GM21515 (cell line): Measurements from ENCODE around the gene HORMAD1.
"Not testable (repeated sequence)": the region's sequence is repeated elsewhere in the genome, so short reads cannot be mapped to it uniquely, and the experiment has no call there.

Experiments used
- ATAC-seq: cut with Tn5 transposase; IDR thresholded peaks from one replicate; pipeline ENCODE4 v1.9.1; 2021; ENCODE audit not compliant: unreplicated experiment

Gene HORMAD1, protein sequence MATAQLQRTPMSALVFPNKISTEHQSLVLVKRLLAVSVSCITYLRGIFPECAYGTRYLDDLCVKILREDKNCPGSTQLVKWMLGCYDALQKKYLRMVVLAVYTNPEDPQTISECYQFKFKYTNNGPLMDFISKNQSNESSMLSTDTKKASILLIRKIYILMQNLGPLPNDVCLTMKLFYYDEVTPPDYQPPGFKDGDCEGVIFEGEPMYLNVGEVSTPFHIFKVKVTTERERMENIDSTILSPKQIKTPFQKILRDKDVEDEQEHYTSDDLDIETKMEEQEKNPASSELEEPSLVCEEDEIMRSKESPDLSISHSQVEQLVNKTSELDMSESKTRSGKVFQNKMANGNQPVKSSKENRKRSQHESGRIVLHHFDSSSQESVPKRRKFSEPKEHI

DNA sequence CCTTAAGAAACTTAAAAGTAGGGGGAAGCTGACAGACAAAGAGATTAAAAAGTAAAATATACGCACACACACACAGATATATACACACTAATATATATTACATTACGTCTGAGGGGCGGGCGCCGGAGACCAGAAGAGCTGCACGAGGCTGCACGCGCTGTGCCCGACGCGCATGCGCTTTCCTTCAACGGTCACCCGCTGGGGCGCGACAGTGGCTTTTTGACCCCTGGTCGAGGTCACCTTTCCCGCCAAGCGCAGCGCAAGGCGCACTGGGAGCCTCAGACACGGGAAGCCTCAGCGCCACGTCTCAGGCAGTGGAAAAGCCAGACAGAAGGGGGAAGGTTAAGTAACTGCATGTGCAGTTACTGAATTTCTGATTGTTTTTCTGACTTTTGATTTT, at the start of gene HORMAD1:
Gene HORMAD1, minus strand, starts transcription at position 193 of the 400 bp plus-strand sequence. CDS start 1,390 bp downstream, outside the sequence.
- ATAC-seq, result no peak

DNA sequence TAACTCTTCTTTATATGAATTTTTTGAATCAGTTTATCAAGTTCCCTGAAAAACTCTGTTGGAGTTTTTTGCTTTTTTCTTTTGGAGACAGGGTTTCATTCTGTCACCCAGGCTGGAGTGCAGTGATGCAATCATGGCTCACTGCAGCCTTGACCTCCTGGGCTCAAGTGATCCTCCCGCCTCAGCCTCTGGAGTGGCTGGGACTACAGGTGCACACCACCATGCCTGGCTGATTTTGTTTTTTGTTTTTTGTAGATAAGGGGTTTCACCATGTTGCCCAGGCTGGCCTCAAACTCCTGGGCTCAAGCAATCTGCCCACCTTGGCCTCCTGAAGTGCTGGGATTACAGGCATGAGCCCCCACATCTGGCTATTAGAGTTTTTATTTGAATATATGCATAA, 47.0 kb upstream of the HORMAD1 start:
- not testable (repeated sequence) for ATAC-seq

DNA sequence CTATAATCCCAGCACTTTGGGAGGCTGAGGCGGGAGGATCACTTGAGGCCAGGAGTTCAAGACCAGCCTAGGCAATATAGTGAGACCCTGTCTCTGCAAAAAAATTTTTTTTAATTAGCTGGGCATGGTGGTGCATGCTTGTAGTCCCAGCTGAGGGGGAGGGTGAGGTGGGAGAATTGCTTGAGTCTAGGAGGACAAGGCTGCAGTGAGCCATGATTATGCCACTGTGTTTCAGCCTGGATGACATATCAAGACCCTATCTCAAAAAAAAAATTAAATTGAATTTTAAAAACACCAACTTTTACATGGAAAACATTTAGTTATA, 45.2 kb upstream of the HORMAD1 start:
- not testable (repeated sequence) for ATAC-seq

DNA sequence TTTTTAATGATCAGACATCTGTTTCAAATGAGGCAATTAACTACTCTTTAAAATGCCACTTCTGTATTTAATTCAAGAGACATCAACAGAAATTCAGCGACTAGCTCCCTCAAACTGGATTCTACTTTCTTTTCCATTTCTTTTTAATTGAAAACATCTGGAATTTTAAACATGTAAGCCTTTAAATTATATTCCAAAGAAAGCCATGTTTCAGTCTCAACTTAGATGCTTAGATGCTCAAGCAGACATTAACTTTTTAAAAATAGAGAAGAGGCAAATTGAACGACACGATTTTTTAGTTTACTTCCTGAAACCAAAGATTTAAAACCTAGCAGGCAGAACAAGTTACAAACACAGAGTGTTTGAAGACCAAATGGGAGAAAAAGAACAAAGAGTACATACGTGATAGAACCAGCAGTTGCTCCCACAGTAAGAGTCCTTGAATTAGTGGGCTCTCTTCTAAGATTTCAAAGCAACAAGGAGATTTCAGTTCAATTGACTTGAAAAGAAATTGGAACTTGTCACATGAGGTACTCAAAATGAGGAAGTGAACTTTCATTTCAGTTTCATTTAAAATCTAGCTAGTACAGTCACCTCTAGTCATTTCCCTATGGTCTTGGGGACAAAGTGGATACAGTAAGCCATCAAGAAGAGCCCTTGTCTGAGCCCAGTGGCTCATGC, 44.7 kb upstream of the HORMAD1 start, which contains the start of gene CTSS:
Gene CTSS, minus strand, starts transcription at position 483 of the 681 bp plus-strand sequence. CDS start 1,015 bp downstream, outside the sequence.
- ATAC-seq, result peak; percentile 80

DNA sequence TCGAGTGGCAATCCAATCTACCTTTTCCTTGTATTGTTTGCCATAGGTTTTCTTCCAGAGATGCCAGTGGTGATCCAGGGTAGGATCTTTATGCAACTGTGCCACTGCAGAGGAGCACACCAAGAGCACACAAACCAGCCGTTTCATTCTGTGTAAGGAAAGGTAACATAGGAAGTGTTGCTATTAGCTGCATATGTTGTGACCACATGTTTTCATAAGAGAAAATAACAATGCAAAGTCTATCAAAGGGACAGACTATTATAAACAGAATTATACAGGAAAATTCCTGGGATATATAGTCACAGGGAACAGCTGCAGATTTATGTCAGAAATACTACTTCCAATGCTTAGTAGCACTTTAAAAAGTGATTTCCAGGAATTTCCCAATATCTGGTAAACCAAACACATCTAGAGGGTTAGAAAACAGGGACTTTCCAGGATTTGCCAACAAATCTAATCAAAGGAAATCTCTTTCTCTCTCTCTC, 44.0 kb upstream of the HORMAD1 start:
- no peak for ATAC-seq

DNA sequence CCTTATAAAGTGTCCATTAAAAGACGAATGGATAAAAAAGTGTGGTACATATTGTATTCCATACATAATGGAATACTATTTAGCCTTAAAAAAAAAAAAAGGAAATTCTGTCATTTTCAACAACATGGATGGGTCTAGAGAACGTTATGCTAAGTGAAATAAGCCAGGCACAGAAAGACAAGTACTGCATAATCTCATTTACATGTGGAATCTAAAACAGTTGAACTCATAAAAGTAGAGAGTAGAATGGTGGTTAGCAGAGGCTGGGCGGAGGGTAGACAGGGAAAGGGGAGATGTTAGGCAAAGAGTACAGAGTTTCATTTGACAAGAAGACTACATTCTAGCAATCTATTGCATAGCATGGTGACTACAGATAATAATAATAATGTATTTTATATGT, 42.3 kb upstream of the HORMAD1 start:
- no peak for ATAC-seq

DNA sequence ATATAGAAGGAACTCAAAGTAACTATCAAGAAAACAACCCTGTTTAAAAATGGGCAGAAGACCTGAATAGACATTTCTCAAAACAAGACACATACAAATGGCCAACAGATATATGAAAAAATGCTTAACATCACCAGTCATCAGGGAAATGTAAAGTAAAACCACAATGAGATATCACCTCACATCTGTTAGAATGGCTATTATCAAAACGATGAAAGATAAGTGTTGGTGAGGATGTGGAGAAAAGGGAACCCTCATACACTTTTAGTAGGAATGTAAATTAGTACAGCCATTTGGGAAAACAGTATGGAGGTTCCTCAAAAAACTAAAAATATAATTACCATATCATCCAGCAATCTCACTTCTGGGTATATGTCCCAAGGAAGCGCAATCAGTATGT, 41.9 kb upstream of the HORMAD1 start:
- ATAC-seq, result no peak

DNA sequence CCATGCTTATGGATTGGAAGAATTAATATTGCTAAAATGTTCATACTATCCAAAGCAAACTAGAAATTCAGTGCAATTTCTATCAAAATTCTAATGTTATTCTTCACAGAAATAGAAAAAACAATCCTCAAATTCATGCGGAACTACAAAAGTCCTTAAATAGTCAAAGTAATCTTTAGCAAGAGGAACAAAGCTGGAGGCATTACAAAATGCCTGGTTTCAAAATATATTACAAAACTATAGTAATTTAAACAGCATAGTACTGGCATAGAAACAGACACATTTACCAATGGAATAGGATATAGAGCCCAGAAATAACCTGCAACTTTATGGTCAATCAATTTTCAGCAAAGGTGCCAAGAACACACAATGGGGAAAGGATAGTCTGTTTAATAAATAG, 41.1 kb upstream of the HORMAD1 start:
- no peak for ATAC-seq

DNA sequence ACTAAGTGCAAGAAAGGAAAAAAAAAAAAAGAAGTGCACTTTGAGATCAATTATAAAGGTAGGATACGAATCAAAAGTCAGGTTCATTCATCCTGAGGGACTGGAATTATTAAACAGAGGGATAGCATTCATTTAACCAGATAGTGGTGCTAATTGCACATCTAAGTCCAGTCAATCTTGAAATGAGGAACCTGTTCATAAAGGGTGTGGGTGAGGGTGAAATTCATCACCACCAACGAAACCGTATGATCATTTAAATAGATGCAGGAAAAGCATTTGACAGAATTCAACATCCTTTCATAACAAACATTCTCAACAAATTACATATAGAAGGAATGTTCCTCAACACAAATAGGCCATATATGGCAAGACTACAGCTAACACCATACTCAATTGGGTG, 39.3 kb upstream of the HORMAD1 start:
- no peak for ATAC-seq

DNA sequence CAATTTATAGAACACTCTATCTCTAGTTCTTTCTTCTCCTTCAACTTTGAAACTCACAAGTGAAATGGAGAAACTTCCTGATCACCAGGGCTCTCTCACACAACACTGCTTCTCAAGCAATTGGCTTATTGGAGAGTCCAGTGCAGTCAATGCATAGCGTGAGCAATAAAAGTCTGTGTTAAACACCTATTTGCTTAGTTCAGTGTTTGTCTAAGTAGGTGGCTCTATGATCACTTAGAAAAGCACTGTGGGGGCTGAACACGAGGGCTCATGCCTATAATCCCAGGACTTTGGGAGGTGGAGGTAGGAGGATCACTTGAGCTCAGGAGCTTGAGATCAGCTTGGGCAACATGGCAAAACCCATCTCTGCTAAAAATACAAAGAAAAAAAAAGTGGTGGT, 32.7 kb upstream of the HORMAD1 start:
- no peak for ATAC-seq

DNA sequence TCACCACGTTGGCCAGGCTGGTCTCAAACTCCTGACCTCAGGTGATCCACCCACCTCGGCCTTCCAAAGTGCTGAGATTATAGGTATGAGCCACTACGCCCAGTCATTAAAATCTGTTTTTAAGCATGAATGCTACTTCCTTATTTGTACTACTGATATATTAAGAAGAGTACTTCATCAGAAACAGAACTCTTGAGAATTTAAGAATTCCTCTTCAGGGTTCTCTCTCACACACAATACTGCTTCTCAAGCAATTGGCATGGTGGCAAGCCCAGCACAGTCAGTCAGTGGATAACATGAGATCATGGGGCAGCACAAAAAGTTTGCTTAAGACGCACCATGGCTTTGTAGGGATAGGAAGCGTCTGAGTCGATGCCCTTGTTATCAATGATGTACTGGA, 30.7 kb upstream of the HORMAD1 start:
- ATAC-seq, result no peak

DNA sequence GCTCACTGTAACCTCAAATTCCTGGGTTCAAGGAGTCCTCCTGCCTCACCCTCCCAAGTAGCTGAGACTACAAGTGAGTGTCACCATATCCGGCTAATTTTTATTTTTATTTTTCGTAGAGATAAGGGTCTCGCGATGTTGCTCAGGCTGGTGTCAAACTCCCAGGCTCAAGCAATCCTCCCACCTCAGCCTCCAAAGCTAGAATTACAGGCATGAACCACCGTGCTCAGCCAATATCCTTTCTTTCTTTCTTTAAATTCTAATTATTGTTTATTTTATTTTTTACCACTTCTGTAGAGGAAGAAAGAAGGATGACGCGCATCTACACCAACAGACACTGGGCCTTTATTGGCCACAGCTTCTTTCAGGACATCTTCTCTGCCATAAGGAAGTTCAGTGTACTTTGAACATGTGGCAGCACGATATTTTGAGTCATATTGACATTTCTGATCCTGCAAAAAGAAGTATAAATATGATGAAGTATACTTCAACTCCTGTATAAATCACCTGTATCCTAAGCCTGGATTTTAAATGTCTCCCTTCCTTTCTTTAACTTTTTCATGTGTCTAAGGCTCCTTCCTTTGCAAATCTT, 29.1 kb upstream of the HORMAD1 start:
- ATAC-seq, result no peak

DNA sequence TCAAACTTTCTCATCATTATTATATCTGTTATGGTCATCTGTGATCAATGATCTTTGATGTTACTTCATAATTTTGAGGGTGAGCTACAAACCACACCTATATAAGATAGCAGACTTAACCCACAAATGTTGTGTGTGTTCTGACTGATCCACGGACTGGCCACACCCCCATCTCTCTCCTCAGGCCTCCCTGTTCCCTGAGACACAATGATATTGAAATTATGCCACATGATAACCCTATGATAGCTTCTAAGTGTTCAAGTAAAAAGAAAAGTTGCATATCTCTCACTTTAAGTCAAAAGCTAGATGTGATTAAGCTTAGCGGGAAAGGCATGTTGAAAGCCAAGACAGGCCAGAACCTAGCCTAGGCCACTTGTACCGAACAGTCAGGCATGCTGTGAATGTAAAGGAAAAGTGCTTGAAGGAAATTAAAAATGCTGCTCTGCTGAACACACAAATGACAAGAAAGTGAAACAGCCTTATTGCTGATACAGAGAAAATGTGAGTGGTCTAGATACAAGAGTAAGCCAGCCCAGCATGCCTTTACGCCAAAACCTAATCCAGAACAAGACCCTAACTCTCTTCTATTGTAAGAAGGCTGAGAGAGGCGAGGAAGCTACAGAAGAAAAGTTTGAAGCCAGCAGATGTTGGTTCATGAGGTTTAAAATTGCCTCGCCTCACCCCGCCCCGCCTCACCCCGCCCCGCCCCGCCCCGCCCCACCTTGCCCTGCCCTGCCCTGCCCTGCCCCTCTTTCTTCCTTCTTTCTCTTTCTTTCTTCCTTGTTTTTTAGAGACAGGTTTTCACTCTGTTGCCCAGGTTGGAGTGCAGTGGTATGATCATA, 28.4 kb upstream of the HORMAD1 start:
- no peak for ATAC-seq

DNA sequence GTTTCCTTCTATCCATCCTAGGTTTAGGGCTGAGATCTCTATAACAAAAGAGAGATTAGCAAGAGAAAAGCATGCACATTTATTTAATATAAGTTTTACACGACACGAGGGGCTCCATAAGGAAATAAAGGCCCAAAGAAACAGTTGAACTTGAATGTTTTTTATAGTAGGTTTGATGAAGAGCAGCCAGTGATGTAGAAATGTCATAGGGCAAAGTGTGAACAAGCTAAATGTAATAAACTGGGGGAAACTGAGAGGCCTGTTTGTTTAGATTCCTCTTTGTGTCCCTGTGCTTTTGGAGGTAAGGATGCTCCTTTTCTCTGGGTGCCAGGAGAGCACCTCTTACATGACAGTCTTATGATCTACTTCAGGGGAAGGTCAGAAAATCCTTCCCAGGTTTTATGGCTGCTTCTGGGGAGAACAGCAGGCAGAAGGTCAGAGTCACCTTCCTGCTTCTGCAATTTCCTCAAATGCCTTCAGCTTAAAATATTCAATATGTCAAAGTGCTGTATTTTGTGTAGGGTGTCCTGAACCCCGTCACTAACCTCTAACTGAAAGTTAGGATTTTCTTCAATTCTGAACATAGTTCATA, 9.5 kb upstream of the HORMAD1 start:
- ATAC-seq, result no peak

DNA sequence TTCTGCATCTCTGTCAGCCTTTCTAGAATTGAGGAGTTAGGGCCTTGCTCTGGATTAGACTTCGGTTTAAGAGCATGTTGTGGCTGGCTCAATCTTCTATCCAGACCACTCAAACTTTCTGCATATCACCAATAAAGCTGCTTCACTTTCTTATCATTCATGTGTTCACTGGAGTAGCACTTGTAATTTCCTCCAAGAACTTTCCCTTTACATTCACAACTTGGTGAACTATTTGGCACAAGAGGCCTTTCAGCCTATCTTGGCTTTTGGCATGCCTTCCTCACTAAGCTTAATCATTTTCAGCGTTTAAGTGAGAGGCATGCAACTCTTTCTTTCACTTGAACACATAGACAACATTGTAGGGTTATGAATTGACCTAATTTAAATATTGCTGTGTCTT, 3.6 kb upstream of the HORMAD1 start:
- no peak for ATAC-seq

DNA sequence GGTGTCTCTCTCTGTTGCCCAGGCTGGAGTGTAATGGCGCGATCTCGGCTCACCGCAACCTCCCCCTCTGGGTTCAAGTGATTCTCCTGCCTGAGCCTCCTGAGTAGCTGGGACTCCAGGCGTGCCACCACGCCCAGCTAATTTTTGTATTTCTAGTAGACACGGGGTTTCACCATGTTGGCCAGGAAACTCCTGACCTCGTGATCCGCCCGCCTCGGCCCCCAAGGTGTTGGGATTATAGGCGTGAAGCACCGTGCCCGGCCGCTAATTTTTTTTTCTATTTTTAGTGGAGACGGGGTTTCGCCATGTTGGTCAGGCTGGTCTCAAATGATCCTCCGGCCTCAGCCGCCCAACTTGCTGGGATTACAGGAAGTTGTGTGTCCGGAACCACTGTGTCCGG, 597 bp downstream of the HORMAD1 start:
- ATAC-seq, result no peak

DNA sequence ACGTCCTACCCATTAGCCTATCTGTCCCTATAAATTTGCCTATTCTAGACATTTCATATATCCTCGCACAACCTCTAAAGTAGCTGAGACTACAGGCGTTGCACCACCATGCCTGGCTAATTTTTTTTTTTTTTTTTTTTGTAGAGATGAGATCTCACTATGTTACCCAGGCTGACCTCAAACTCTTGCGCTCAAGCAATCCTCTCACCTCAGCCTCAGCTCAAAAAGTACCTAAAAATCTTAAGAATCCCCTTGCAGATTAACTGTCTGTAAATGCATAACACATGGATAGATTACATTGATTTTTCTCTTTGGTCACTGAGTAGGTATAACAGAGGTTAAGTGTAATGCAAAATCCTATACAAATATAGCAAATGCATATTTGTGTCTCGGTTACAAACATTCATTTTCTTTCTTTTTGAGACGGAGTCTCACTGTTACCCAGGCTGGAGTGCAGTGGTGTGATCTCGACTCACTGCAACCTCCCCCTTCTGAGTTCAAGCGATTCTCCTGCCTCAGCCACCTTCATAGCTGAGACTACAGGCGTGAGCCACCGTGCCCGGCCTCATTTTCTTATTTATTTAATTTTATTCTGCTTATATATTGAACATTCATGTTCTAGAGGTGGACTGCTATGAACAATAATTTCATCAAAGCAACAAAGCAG, 2.3 kb downstream of the HORMAD1 start:
- no peak for ATAC-seq

DNA sequence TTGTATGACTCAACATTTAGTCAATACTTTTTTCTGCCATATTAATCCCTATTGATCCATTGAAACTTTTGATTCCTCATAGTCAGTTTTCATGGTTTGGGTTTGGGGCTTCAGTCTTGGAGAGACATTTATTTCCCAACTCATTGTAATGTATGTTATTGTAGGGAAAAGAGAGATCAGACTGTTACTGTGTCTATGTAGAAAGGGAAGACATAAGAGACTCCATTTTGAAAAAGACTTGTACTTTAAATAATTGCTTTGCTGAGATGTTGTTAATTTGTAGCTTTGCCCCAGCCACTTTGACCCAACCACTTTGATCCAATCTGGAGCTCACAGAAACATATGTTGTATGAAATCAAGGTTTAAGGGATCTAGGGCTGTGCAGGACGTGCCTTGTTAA, 11.7 kb downstream of the HORMAD1 start:
- not testable (repeated sequence) for ATAC-seq

DNA sequence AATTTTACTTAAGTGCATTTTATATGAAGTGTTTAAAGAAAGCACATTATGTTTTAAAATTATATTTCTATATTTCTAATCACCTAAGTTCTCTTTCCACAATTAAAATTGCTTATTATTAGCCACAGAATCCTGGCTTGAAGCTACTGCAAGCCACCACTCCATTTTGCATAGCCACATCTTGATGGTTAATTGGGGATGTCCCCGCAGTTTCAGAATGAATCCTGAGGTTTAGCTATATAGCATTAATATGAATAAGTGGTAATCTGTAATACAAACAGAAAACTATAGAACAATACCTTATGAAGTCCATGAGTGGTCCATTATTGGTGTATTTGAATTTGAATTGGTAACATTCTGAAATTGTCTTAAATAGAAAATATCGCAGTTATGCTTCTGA, 12.1 kb downstream of the HORMAD1 start:
- peak; percentile 51 for ATAC-seq

DNA sequence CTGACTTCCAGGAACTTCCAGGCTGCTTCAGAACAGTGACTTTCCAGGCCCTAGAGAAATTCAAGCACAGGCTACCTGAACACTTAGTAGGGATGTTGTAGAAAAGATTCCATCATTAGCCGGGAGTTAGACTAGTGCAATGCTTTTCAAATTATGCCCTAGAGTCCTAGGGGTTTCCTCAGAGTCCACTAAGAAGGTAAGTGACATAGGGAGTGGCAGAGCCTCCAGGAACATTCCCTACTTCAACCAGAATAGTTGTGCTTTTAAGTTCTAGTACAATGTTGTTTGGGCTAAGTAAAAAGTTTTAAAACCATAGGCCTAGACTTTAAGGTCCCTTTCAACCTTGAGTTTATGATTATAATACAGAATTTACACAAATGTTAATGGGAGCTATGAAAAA, 14.6 kb downstream of the HORMAD1 start:
- no peak for ATAC-seq
